Right lobe of liver (tissue), 6 donors: ENCODE results near the gene TBC1D5. TPM values are rescaled to one million over a fixed set of nuclear protein-coding genes. Genes with fewer than 3 reads are reported as not detected.
"Not testable (repeated sequence)": the region's sequence is repeated elsewhere in the genome, so short reads cannot be mapped to it uniquely, and the experiment has no call there.

Source experiments
- ATAC-seq, 4 donors: fragments of 200-7000 bp; cut with Tn5 transposase; one replicate each; pipeline ENCODE4 v1.9.1; 2020; ENCODE audit warnings: mild to moderate bottlenecking in 4 of 4, moderate library complexity in 4 of 4
- DNase-seq, 3 donors: peaks; one replicate each; pipeline ENCODE4 v3.0.0-alpha.2; 2020
- H3K27ac ChIP-seq, 3 donors: fragments of 200-600 bp; one replicate each; pipeline ENCODE4 v1.8.0; 2022
- H3K27me3 ChIP-seq, 2 donors: fragments of 200-600 bp; one replicate each; pipeline ENCODE4 v1.8.0; 2022
- H3K36me3 ChIP-seq, 4 donors: fragments of 200-600 bp; sonication (generic) in 1 of 4; one replicate each; pipeline versions ENCODE4 v1.5.1 to v1.8.0; 2017 to 2022; ENCODE audit warnings: control low read depth in 1 of 4
- H3K4me1 ChIP-seq, 4 donors: fragments of 200-600 bp; sonication (generic) in 1 of 4; one replicate each; pipeline versions ENCODE4 v1.5.1 to v1.8.0; 2017 to 2022; ENCODE audit warnings: control low read depth in 1 of 4
- H3K4me3 ChIP-seq, 3 donors: fragments of 200-600 bp; one replicate each; pipeline ENCODE4 v1.8.0; 2022
- H3K9me3 ChIP-seq, 4 donors: fragments of 200-600 bp; sonication (generic) in 1 of 4; one replicate each; pipeline versions ENCODE4 v1.5.1 to v1.8.0; 2017 to 2022; ENCODE audit warnings: control low read depth in 1 of 4
- POLR2A ChIP-seq: fragments of 450-650 bp; IDR thresholded peaks from one replicate; pipeline ENCODE4 v1.6.1; 2017; ENCODE audit warnings: antibody characterized with exemption, mild to moderate bottlenecking
- WGBS: methylation state at CpG from one replicate; pipeline ENCODE4 v1.1.6; 2018; ENCODE audit warnings: low coverage, low lambda C conversion rate; ENCODE audit not compliant: insufficient coverage; ENCODE audit errors: missing lambda C conversion rate; 5-methylcytosine and 5-hydroxymethylcytosine counted together
- intact Hi-C, 2 donors: fragments of 100-400 bp; cut with DNase I; formaldehyde crosslinking; loops; one replicate each; pipeline versions ENCODE4 v1.11.2 to v1.14.1; 2022
- total RNA-seq, 6 experiments: library from RNA; depleted of rRNA in 2 of 6; stranded (reverse); fragments of >200 nt in 2 of 6; fragmentation: NEBNext Ultra II Directional in 3 of 6; extraction: Animal tissue kit (Norgen Biotek cat#: 25700) in 3 of 6; gene quantifications; one replicate each; pipeline versions ENCODE4 v1.1.0 to v1.2.4, GENCODE V29; 2016 to 2023
- TF ChIP-seq, protein P1 (sequence below), 4 donors: fragments of 200-600 bp in 3 of 4; fragments of 450-650 bp in 1 of 4; IDR thresholded peaks; one replicate each; pipeline versions ENCODE4 v1.5.1 to v1.8.0; 2016 to 2022; ENCODE audit warnings: antibody characterized with exemption in 4 of 4, mild to moderate bottlenecking in 2 of 4
- donor health status: DM: no; HTN: yes; CAD: no.
- donor health status: DM: no; HTN: no; CAD: no.
- donor health status: DM: no; HTN: no; CAD: no.
- donor health status: DM: no; HTN: yes; CAD: no.
- donor health status: DM: no; HTN: yes; CAD: no.

Gene TBC1D5
- total RNA-seq, 6 experiments from 2014 or later = 21.5 to 33.4 (median 27.7) TPM

GRCh38 chr3:17129556-17129955 lies 612.9 kb downstream of the TBC1D5 start:
- TF ChIP-seq, protein P1, sequence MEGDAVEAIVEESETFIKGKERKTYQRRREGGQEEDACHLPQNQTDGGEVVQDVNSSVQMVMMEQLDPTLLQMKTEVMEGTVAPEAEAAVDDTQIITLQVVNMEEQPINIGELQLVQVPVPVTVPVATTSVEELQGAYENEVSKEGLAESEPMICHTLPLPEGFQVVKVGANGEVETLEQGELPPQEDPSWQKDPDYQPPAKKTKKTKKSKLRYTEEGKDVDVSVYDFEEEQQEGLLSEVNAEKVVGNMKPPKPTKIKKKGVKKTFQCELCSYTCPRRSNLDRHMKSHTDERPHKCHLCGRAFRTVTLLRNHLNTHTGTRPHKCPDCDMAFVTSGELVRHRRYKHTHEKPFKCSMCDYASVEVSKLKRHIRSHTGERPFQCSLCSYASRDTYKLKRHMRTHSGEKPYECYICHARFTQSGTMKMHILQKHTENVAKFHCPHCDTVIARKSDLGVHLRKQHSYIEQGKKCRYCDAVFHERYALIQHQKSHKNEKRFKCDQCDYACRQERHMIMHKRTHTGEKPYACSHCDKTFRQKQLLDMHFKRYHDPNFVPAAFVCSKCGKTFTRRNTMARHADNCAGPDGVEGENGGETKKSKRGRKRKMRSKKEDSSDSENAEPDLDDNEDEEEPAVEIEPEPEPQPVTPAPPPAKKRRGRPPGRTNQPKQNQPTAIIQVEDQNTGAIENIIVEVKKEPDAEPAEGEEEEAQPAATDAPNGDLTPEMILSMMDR (IDR thresholded peaks at IDR 0.05) = no peak
- no peak for TF ChIP-seq POLR2A
- intact Hi-C loops = no loop called here
- H3K4me3 ChIP-seq = no peak overlapping the region
- H3K27me3 ChIP-seq = no peaks in the 10 kb centered on the region
- H3K36me3 ChIP-seq = no peaks in the 10 kb centered on the region
- no CpG with 5 or more reads among the region's 3 CpGs for WGBS
- ATAC-seq (no peak), DNase-seq (no peak)
- H3K4me1 ChIP-seq = no peaks in the 10 kb centered on the region
- no peaks in the 10 kb centered on the region for H3K9me3 ChIP-seq
- no peak overlapping the region for H3K27ac ChIP-seq

- H3K4me3 ChIP-seq, H3K4me1 ChIP-seq, H3K27ac ChIP-seq, DNase-seq, H3K9me3 ChIP-seq, intact Hi-C loops, H3K36me3 ChIP-seq, ATAC-seq, H3K27me3 ChIP-seq: not testable (repeated sequence)
- WGBS = 100% methylated on average over 1 of the region's 3 CpGs
Measured at GRCh38 chr3:17128671-17129070, 613.8 kb downstream of the TBC1D5 start.

DNA sequence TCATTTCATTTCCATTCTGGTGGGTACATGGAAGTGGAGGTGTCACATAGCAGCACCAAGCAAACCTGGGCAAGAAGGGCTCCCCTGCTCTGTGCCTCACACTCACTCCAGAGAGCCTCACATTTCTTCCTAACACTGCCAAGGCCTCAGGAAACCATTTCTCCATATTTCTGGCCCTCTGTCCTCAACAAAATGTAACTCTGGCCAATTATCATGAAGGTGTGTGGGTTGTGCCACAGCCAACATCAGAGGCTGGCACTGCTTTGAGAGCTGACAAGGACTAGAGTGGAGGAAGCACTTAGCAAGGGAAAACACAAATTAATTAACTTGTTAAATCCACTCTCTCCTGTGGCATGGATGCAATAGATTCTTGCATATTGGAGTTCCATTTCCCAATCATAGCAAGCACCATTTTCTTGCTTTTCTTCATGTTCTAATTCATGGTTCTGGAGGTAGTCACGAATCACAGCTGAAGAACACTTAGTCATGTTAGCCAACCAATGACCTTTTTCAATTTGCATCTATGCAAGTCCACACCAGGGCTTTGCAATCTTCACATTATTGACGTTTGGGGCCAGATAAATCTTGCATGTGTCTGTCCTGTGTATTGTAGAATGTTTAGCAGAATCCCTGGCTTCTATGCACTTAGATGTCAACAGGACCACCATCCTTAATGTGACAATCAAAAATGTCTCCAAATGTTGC lies 616.5 kb downstream of the TBC1D5 start:
- ATAC-seq = no peak
- no peaks in the 10 kb centered on the region for H3K4me1 ChIP-seq
- H3K4me3 ChIP-seq = no peak overlapping the region
- H3K36me3 ChIP-seq = no peaks in the 10 kb centered on the region
- H3K9me3 ChIP-seq = no peaks in the 10 kb centered on the region
- 69% methylated on average over 2 of the region's 2 CpGs for WGBS
- H3K27ac ChIP-seq = no peak overlapping the region
- no peak for DNase-seq
- no peaks in the 10 kb centered on the region for H3K27me3 ChIP-seq
- TF ChIP-seq, protein P1 (IDR thresholded peaks at IDR 0.05) = no peak
- no peak for TF ChIP-seq POLR2A
- intact Hi-C loops = no loop called here

DNA sequence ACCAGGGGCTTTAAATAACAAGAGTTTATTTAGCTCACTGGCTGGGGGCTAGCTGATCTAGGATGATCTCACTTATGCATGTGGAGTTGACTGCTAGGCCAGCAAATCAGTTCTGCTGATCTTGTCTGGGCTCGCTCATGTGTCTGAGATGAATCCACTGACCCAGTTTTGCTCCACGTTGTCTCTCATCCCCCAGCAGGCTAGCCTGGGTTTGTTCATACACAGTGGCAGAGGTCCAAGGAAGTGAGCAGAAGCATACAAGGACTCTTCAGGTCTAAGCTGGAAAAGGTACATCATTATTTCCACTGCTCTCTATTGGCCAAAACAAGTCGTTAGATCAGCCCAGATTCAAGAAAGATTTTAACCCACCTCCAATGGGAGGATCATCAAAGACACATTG lies 619.7 kb downstream of the TBC1D5 start:
- intact Hi-C loops = no loop called here
- H3K9me3 ChIP-seq = no peaks in the 10 kb centered on the region
- ATAC-seq (no peak), DNase-seq (no peak)
- no peaks in the 10 kb centered on the region for H3K36me3 ChIP-seq
- WGBS = 74% methylated on average over 2 of the region's 3 CpGs
- H3K4me1 ChIP-seq = no peaks in the 10 kb centered on the region
- H3K4me3 ChIP-seq = no peak overlapping the region
- TF ChIP-seq, protein P1 (IDR thresholded peaks at IDR 0.05) = no peak
- no peak for TF ChIP-seq POLR2A
- no peaks in the 10 kb centered on the region for H3K27me3 ChIP-seq
- no peak overlapping the region for H3K27ac ChIP-seq

DNA sequence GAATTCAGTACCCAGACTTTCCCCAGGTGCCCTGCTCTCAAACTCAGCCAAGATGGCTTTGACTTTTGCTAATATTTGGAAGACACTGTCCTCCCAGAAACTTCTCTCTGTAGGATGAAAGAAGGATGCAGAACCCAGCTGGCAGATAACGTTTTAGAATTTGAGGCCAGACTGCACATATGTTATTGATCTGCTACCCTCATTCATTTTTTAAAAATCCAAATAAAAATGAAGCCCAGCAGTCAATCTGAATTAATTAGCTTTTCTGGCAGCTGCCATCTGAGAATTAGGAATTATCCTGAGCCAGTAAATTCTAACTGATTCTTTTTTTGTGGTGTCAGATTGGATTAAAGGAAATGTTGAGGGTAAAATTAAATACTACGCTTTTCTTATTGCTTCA lies 621.1 kb downstream of the TBC1D5 start:
- DNase-seq = no peak
- H3K4me3 ChIP-seq = no peak overlapping the region
- no peaks in the 10 kb centered on the region for H3K27me3 ChIP-seq
- no peaks in the 10 kb centered on the region for H3K4me1 ChIP-seq
- H3K27ac ChIP-seq = no peak overlapping the region
- ATAC-seq = no peak
- H3K9me3 ChIP-seq = no peaks in the 10 kb centered on the region
- intact Hi-C loops = no loop called here
- 58% methylated on average over 2 of the region's 2 CpGs for WGBS
- H3K36me3 ChIP-seq = no peaks in the 10 kb centered on the region
- no peak for TF ChIP-seq POLR2A
- TF ChIP-seq, protein P1 (IDR thresholded peaks at IDR 0.05) = no peak
